ENCODE results near the gene HRG. TPM values are rescaled to one million over a fixed set of nuclear protein-coding genes. Genes with fewer than 3 reads are reported as not detected.

Gene HRG
- total RNA-seq, 1 donor from 2014 or later = not detected

DNA sequence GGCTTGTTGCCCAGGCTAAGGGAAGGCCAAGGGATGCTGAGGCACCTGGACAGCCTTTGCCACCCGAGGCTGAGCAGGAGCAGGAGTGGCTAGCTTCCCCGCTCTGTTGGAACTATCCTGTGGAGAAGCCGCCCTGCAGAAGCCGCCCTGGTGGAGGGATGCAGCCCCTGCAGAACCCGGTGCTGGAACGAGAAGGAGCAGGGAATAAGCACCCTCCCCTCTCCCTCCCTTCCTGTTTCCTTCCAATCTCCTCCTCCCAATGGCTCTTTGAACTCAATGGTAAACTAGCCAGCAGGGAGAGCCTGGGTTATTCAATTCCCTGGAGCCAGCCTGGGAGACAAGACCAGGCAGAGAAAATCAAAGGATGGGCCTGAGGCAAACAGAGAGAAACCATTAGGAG is 11.8 kb upstream of the HRG start:
- Histone ChIP-seq H4K20me1 (ENCODE audit: insufficient read depth, low read length) (no peaks in the 10 kb centered on the region), H3K4me3 (ENCODE audit: insufficient read depth, low read depth, low read length) (no peak overlapping the region), H3K9ac (ENCODE audit: low read length) (no peak overlapping the region), H3K79me2 (ENCODE audit: insufficient read depth, low read length) (no peaks in the 10 kb centered on the region), H3K4me2 (ENCODE audit: low read length) (no peak overlapping the region), H3K4me1 (ENCODE audit: insufficient read depth, low read length) (no peaks in the 10 kb centered on the region), H3K27me3 (ENCODE audit: insufficient read depth, low read length) (peaks cover 8% of the 10 kb centered on the region), H3K27ac (ENCODE audit: low read depth, low read length) (no peak overlapping the region), H3K36me3 (ENCODE audit: insufficient read depth, low read length) (no peaks in the 10 kb centered on the region), H3K9me3 (ENCODE audit: insufficient read depth, low read depth, low read length) (no peaks in the 10 kb centered on the region), H2AFZ (ENCODE audit: low read depth, low read length) (no peak overlapping the region)
- FAIRE-seq = no peak
- Mint-ChIP-seq H3K4me3 (ENCODE audit: unreplicated experiment) (no peak overlapping the region), H3K9me3 (ENCODE audit: unreplicated experiment) (peaks cover 5% of the 10 kb centered on the region), H3K4me1 (ENCODE audit: low read depth, unreplicated experiment) (no peaks in the 10 kb centered on the region), H3K27ac (ENCODE audit: unreplicated experiment) (no peak overlapping the region), H3K36me3 (ENCODE audit: low read depth, unreplicated experiment) (no peaks in the 10 kb centered on the region), H3K27me3 (ENCODE audit: low read depth, unreplicated experiment) (peaks cover 10% of the 10 kb centered on the region)
- TF ChIP-seq EZH2 (IDR thresholded peaks at IDR 0.05; ENCODE audit: insufficient read depth, low read length) = no peak
- TF ChIP-seq, protein P1, sequence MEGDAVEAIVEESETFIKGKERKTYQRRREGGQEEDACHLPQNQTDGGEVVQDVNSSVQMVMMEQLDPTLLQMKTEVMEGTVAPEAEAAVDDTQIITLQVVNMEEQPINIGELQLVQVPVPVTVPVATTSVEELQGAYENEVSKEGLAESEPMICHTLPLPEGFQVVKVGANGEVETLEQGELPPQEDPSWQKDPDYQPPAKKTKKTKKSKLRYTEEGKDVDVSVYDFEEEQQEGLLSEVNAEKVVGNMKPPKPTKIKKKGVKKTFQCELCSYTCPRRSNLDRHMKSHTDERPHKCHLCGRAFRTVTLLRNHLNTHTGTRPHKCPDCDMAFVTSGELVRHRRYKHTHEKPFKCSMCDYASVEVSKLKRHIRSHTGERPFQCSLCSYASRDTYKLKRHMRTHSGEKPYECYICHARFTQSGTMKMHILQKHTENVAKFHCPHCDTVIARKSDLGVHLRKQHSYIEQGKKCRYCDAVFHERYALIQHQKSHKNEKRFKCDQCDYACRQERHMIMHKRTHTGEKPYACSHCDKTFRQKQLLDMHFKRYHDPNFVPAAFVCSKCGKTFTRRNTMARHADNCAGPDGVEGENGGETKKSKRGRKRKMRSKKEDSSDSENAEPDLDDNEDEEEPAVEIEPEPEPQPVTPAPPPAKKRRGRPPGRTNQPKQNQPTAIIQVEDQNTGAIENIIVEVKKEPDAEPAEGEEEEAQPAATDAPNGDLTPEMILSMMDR (IDR thresholded peaks at IDR 0.05; ENCODE audit: insufficient read depth, low read depth, low read length) = no peak
- DNase-seq (ENCODE audit: low read depth) = no peak

GRCh38 chr3:186663361-186664118 is 2.3 kb upstream of the HRG start:
- Histone ChIP-seq H2AFZ (ENCODE audit: low read depth, low read length) (no peak overlapping the region), H3K4me1 (ENCODE audit: insufficient read depth, low read length) (no peaks in the 10 kb centered on the region), H3K4me2 (ENCODE audit: low read length) (no peak overlapping the region), H3K79me2 (ENCODE audit: insufficient read depth, low read length) (no peaks in the 10 kb centered on the region), H4K20me1 (ENCODE audit: insufficient read depth, low read length) (no peaks in the 10 kb centered on the region), H3K4me3 (ENCODE audit: insufficient read depth, low read depth, low read length) (no peak overlapping the region), H3K27me3 (ENCODE audit: insufficient read depth, low read length) (peaks cover 9% of the 10 kb centered on the region), H3K36me3 (ENCODE audit: insufficient read depth, low read length) (no peaks in the 10 kb centered on the region), H3K27ac (ENCODE audit: low read depth, low read length) (no peak overlapping the region), H3K9me3 (ENCODE audit: insufficient read depth, low read depth, low read length) (no peaks in the 10 kb centered on the region), H3K9ac (ENCODE audit: low read length) (no peak overlapping the region)
- H3K4me3 Mint-ChIP-seq (ENCODE audit: unreplicated experiment) = no peak overlapping the region
- TF ChIP-seq, protein P1 (IDR thresholded peaks at IDR 0.05; ENCODE audit: insufficient read depth, low read depth, low read length) = no peak
- TF ChIP-seq EZH2 (IDR thresholded peaks at IDR 0.05; ENCODE audit: insufficient read depth, low read length) = no peak
- DNase-seq (ENCODE audit: low read depth) (no peak), FAIRE-seq (no peak)
- peaks cover 9% of the 10 kb centered on the region for H3K27me3 Mint-ChIP-seq (ENCODE audit: low read depth, unreplicated experiment)
- H3K4me1 Mint-ChIP-seq (ENCODE audit: low read depth, unreplicated experiment) = no peaks in the 10 kb centered on the region
- H3K36me3 Mint-ChIP-seq (ENCODE audit: low read depth, unreplicated experiment) = no peaks in the 10 kb centered on the region
- no peak overlapping the region for H3K27ac Mint-ChIP-seq (ENCODE audit: unreplicated experiment)
- peaks cover 5% of the 10 kb centered on the region for H3K9me3 Mint-ChIP-seq (ENCODE audit: unreplicated experiment)

DNA sequence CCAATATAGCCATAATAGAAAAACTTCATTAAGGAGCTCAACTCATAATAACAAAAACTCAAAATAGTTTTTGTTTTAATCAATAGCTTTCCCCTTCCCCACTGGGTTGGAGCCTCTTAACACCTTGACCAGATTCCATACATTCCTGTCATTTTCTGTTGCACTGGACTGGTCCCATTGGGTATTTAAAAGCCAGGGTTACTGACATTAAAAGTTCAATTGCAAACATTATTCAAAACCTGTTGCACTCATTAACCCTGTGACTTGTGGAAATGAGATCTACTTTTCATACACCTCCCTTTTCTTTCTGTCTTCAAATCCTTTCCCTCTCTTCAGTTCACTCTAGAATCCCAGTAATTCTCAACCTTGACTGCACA is 1.7 kb upstream of the HRG start:
- no peaks in the 10 kb centered on the region for H3K9me3 ChIP-seq (ENCODE audit: insufficient read depth, low read depth, low read length)
- no peak overlapping the region for H3K4me3 ChIP-seq (ENCODE audit: insufficient read depth, low read depth, low read length)
- no peak for TF ChIP-seq EZH2 (IDR thresholded peaks at IDR 0.05; ENCODE audit: insufficient read depth, low read length)
- TF ChIP-seq, protein P1 (IDR thresholded peaks at IDR 0.05; ENCODE audit: insufficient read depth, low read depth, low read length) = no peak
- H3K4me1 Mint-ChIP-seq (ENCODE audit: low read depth, unreplicated experiment) = no peaks in the 10 kb centered on the region
- peaks cover 9% of the 10 kb centered on the region for H3K27me3 ChIP-seq (ENCODE audit: insufficient read depth, low read length)
- peaks cover 2% of the 10 kb centered on the region for H3K9me3 Mint-ChIP-seq (ENCODE audit: unreplicated experiment)
- no peak overlapping the region for H3K4me3 Mint-ChIP-seq (ENCODE audit: unreplicated experiment)
- H4K20me1 ChIP-seq (ENCODE audit: insufficient read depth, low read length) = no peaks in the 10 kb centered on the region
- no peaks in the 10 kb centered on the region for H3K36me3 ChIP-seq (ENCODE audit: insufficient read depth, low read length)
- no peaks in the 10 kb centered on the region for H3K79me2 ChIP-seq (ENCODE audit: insufficient read depth, low read length)
- no peak for DNase-seq (ENCODE audit: low read depth)
- no peak overlapping the region for H2AFZ ChIP-seq (ENCODE audit: low read depth, low read length)
- no peak overlapping the region for H3K27ac ChIP-seq (ENCODE audit: low read depth, low read length)
- no peaks in the 10 kb centered on the region for H3K4me1 ChIP-seq (ENCODE audit: insufficient read depth, low read length)
- FAIRE-seq = no peak
- H3K9ac ChIP-seq (ENCODE audit: low read length) = no peak overlapping the region
- H3K27me3 Mint-ChIP-seq (ENCODE audit: low read depth, unreplicated experiment) = peaks cover 9% of the 10 kb centered on the region
- H3K4me2 ChIP-seq (ENCODE audit: low read length) = no peak overlapping the region
- H3K27ac Mint-ChIP-seq (ENCODE audit: unreplicated experiment) = no peak overlapping the region
- H3K36me3 Mint-ChIP-seq (ENCODE audit: low read depth, unreplicated experiment) = no peaks in the 10 kb centered on the region
